H1 (cell line): ENCODE results near the gene TSR3. TPM values are rescaled to one million over a fixed set of nuclear protein-coding genes. Genes with fewer than 3 reads are reported as not detected.
A peak's percentile ranks its signal among the peaks of the same experiment; 100 is the strongest.

ENCODE experiments used
- ASH2L ChIP-seq: fragments of 200-600, 300-600 bp; sonication (generic); IDR thresholded peaks from one replicate; pipeline ENCODE4 v1.7.1; 2017; ENCODE audit warnings: low read length
- BACH1 ChIP-seq: IDR thresholded peaks from 2 replicates; pipeline ENCODE4 v1.6.1; 2012; ENCODE audit warnings: low read length, improper control_type of control experiment
- BCL11A ChIP-seq, 2 experiments: IDR thresholded peaks; one replicate each; pipeline ENCODE4 v1.6.1; 2011; ENCODE audit warnings: low read depth in 2 of 2, low read length in 2 of 2, mild to moderate bottlenecking in 2 of 2
- BRCA1 ChIP-seq: IDR thresholded peaks from 2 replicates; pipeline ENCODE4 v1.6.1; 2012; ENCODE audit warnings: low read depth, low read length, improper control_type of control experiment
- CBX5 ChIP-seq: fragments of 300-800, 300-1000 bp; sonication (generic); IDR thresholded peaks from 2 replicates; pipeline ENCODE4 v1.7.1; 2016; ENCODE audit warnings: antibody characterized with exemption, low read length, low read depth
- CHD1 ChIP-seq: IDR thresholded peaks from 2 replicates; pipeline ENCODE4 v1.6.1; 2012; ENCODE audit warnings: low read depth, low read length, improper control_type of control experiment
- CREB1 ChIP-seq: IDR thresholded peaks from 2 replicates; pipeline ENCODE4 v1.6.1; 2012; ENCODE audit warnings: inconsistent platforms
- CTBP2 ChIP-seq: IDR thresholded peaks from 2 replicates; pipeline ENCODE4 v1.7.0; 2011; ENCODE audit warnings: borderline replicate concordance, mild to moderate bottlenecking, moderate library complexity, mixed read lengths, low read length; ENCODE audit not compliant: insufficient read depth, insufficient read length
- CTCF ChIP-seq, 3 experiments: IDR thresholded peaks; 1 replicate in 2 of 3; 2 replicates in 1 of 3; pipeline versions ENCODE4 v1.5.1 to v1.6.1; 2011; ENCODE audit warnings: low read length in 3 of 3, mild to moderate bottlenecking in 3 of 3, inconsistent platforms in 2 of 3, low read depth in 1 of 3, moderate library complexity in 1 of 3; ENCODE audit not compliant: insufficient read depth in 1 of 3; ENCODE audit errors: control extremely low read depth in 1 of 3
- EGR1 ChIP-seq: IDR thresholded peaks from 2 replicates; pipeline ENCODE4 v1.6.1; 2011; ENCODE audit warnings: low read depth, low read length, borderline replicate concordance
- GTF2F1 ChIP-seq: IDR thresholded peaks from 2 replicates; pipeline ENCODE4 v1.6.1; 2012; ENCODE audit warnings: low read depth, low read length, improper control_type of control experiment, borderline replicate concordance
- KDM4A ChIP-seq: IDR thresholded peaks from one replicate; pipeline ENCODE4 v1.7.1; 2012; ENCODE audit warnings: low read depth, mild to moderate bottlenecking, moderate library complexity, low read length, inconsistent platforms; ENCODE audit not compliant: severe bottlenecking
- KDM5A ChIP-seq: fragments of 200-600 bp; IDR thresholded peaks from 2 replicates; pipeline ENCODE4 v1.7.1; 2012; ENCODE audit warnings: mild to moderate bottlenecking, low read length, inconsistent platforms, mixed read lengths
- NRF1 ChIP-seq: IDR thresholded peaks from 2 replicates; pipeline ENCODE4 v1.6.1; 2011; ENCODE audit warnings: mild to moderate bottlenecking, low read depth, low read length, improper control_type of control experiment
- RFX5 ChIP-seq: IDR thresholded peaks from 2 replicates; pipeline ENCODE4 v1.6.1; 2011; ENCODE audit warnings: low read depth, low read length, improper control_type of control experiment, borderline replicate concordance
- RXRA ChIP-seq: IDR thresholded peaks from 2 replicates; pipeline ENCODE4 v1.6.1; 2011; ENCODE audit warnings: low read depth, mild to moderate bottlenecking, low read length, moderate library complexity; ENCODE audit not compliant: insufficient read depth
- SIN3A ChIP-seq, 2 experiments: IDR thresholded peaks in 1 of 2; conservative IDR thresholded peaks in 1 of 2; 2 replicates each; pipeline ENCODE4 v1.6.1; 2011 to 2012; ENCODE audit warnings: low read length in 2 of 2, improper control_type of control experiment in 1 of 2, low read depth in 1 of 2, mild to moderate bottlenecking in 1 of 2
- TAF1 ChIP-seq: IDR thresholded peaks from 2 replicates; pipeline ENCODE4 v1.6.1; 2011; ENCODE audit warnings: mild to moderate bottlenecking, low read depth, low read length
- TBP ChIP-seq: IDR thresholded peaks from 2 replicates; pipeline ENCODE4 v1.6.1; 2011; ENCODE audit warnings: low read depth, low read length, improper control_type of control experiment
- TCF12 ChIP-seq: IDR thresholded peaks from 2 replicates; pipeline ENCODE4 v1.6.1; 2011; ENCODE audit warnings: low read depth, mild to moderate bottlenecking, low read length
- ZNF274 ChIP-seq: IDR thresholded peaks from 2 replicates; pipeline ENCODE4 v1.7.0; 2012; ENCODE audit warnings: low read length, borderline replicate concordance; ENCODE audit errors: extremely low read depth
- polyA plus RNA-seq, 7 experiments: library from polyadenylated mRNA; depleted of rRNA in 3 of 7; stranded (reverse) in 5 of 7; unstranded in 2 of 7; fragments of >200 nt in 5 of 7; fragments of 200-250 nt in 2 of 7; gene quantifications; 1 replicate in 5 of 7; 2 replicates in 1 of 7; 4 replicates in 1 of 7; pipeline versions ENCODE4 v1.2.1 to v1.2.3, GENCODE V29; 2011 to 2013; ENCODE audit warnings: missing spikeins in 2 of 7, mixed read lengths in 2 of 7
- total RNA-seq: library from RNA; stranded (reverse); fragmentation: NEBNext Ultra II Directional; extraction: Animal tissue kit (Norgen Biotek cat#: 25700); gene quantifications from 2 replicates; pipeline ENCODE4 v1.2.1, GENCODE V29; 2021

The TSR3 gene
- total and polyA plus RNA-seq, 2 of the 8 experiments (the other 6 are each of a cell fraction or from before 2014, with no cell fraction given), result 43.1 to 52.3 TPM

DNA sequence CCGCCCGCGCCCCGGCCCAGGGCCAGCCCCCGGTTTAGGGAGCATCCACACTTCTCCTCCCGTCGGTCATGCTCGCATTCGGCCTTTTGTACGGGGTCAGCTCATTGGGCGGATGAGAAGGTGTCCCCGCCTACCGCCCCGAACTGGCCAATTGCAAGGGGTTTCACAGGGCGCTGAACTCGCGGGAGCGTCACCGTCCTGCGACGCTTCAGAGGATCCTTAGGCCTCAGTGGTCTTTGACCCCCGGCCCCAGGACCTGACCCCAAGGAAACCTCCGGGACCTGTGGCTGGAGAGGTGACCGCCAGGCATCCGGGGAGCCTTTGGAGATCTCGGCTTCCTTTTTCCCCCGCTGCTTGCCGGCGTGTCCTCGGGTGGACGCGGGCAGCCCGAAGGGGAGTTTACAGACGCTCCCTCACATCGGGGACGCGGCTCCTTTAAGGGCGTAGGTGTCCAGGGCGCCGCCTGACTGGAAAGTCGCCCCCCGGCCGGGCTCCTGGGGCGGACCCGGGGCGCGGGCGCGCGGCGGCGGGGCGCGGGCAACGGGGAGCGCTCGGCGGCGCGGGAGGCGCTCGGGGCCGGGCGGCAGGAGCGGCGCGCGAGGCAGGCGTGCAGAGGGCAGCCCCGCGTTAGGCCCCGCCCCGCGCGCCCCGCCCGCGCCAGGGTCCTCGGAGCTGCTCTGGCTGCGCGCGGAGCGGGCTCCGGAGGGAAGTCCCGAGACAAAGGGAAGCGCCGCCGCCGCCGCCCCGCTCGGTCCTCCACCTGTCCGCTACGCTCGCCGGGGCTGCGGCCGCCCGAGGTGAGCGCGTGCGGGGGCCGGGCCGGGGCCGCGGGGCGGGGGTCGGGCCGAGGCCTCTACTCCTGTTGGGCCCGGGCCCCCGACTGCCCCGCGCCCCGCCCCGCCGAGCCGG lies 42.4 kb downstream of the TSR3 start, which contains the start of gene UBE2I (continued):
- TF ChIP-seq TBP (peak; percentile 56), EGR1 (no peak), TAF1 (peak; percentile 83), BCL11A (IDR thresholded peaks at IDR 0.05; ENCODE audit: low read depth in 2 of 2, low read length in 2 of 2) (no peak), NRF1 (no peak), ZNF274 (no peak), BACH1 (peak; percentile 2; the same call in 1 of the 2 replicates), RFX5 (no peak), CTCF (IDR thresholded peaks at IDR 0.05; ENCODE audit: control extremely low read depth in 1 of 3, insufficient read depth in 1 of 3, low read depth in 1 of 3, low read length in 3 of 3) (no peak), KDM5A (peak; percentile 62), KDM4A (peak; percentile 64), GTF2F1 (no peak), CHD1 (no peak), ASH2L (peak; percentile 54), CBX5 (no peak), BRCA1 (no peak), CREB1 (peak; percentile 98), TCF12 (no peak), SIN3A (conservative IDR thresholded peaks at IDR 0.05 in 1 of 2, IDR thresholded peaks at IDR 0.05 in 1 of 2; ENCODE audit: low read depth in 1 of 2, low read length in 2 of 2) (peak; percentile 16 to 58; a peak in 1 of 4 replicates), CTBP2 (no peak), RXRA (no peak)
